Mesenchymal stem cell (in vitro differentiated cells and primary cell): ENCODE results near the gene PER2.

ENCODE experiments used
- DNase-seq: peaks from one replicate; pipeline ENCODE4 v3.0.0-alpha.2; 2013
- H2AFZ ChIP-seq: one replicate; pipeline ENCODE4 v1.6.1; 2013; ENCODE audit warnings: low read depth, mild to moderate bottlenecking, control low read depth, inconsistent platforms, low read length, moderate library complexity
- H2AK5ac ChIP-seq: 2 replicates; pipeline ENCODE4 v1.6.1; 2013; ENCODE audit warnings: low read length, moderate library complexity, mild to moderate bottlenecking, inconsistent platforms; ENCODE audit not compliant: severe bottlenecking
- H2BK120ac ChIP-seq: one replicate; pipeline ENCODE4 v1.6.1; 2013; ENCODE audit warnings: low read depth, mild to moderate bottlenecking, inconsistent platforms, low read length, moderate library complexity
- H2BK12ac ChIP-seq, 2 experiments: one replicate each; pipeline ENCODE4 v1.6.1; 2013; ENCODE audit warnings: inconsistent platforms in 2 of 2, low read length in 2 of 2, mild to moderate bottlenecking in 2 of 2, moderate library complexity in 2 of 2, control low read depth in 1 of 2
- H2BK15ac ChIP-seq: one replicate; pipeline ENCODE4 v1.6.1; 2013; ENCODE audit warnings: mild to moderate bottlenecking, low read depth, inconsistent platforms; ENCODE audit not compliant: poor library complexity, severe bottlenecking
- H2BK5ac ChIP-seq: 2 replicates; pipeline ENCODE4 v1.6.1; 2013; ENCODE audit warnings: low read depth, mild to moderate bottlenecking, low read length, control low read depth, inconsistent platforms; ENCODE audit not compliant: poor library complexity, severe bottlenecking
- H3K14ac ChIP-seq, 2 experiments: one replicate each; pipeline ENCODE4 v1.6.1; 2013; ENCODE audit warnings: inconsistent platforms in 2 of 2, low read length in 2 of 2, control low read depth in 1 of 2, mild to moderate bottlenecking in 1 of 2, moderate library complexity in 1 of 2
- H3K18ac ChIP-seq, 2 experiments: one replicate each; pipeline ENCODE4 v1.6.1; 2013; ENCODE audit warnings: inconsistent platforms in 2 of 2, low read length in 2 of 2, control low read depth in 1 of 2, low read depth in 1 of 2, mild to moderate bottlenecking in 1 of 2
- H3K23ac ChIP-seq, 2 experiments: one replicate each; pipeline ENCODE4 v1.6.1; 2013; ENCODE audit warnings: inconsistent platforms in 2 of 2, low read length in 2 of 2, mild to moderate bottlenecking in 2 of 2, moderate library complexity in 2 of 2, control low read depth in 1 of 2
- H3K27ac ChIP-seq: 2 replicates; pipeline ENCODE4 v1.5.1; 2013; ENCODE audit warnings: mild to moderate bottlenecking, moderate library complexity, low read length, control low read depth, inconsistent platforms; ENCODE audit not compliant: poor library complexity, severe bottlenecking
- H3K27me3 ChIP-seq, 2 experiments: 2 replicates each; pipeline versions ENCODE4 v1.6.1 to v1.7.0; 2013; ENCODE audit warnings: low read length in 2 of 2, mild to moderate bottlenecking in 2 of 2, moderate library complexity in 2 of 2, control low read depth in 1 of 2, inconsistent platforms in 1 of 2; ENCODE audit not compliant: control insufficient read depth in 1 of 2, insufficient read depth in 1 of 2
- H3K36me3 ChIP-seq, 2 experiments: 2 replicates each; pipeline versions ENCODE4 v1.6.1 to v1.7.0; 2013; ENCODE audit warnings: low read length in 2 of 2, control low read depth in 1 of 2, inconsistent platforms in 1 of 2, low read depth in 1 of 2, mild to moderate bottlenecking in 1 of 2; ENCODE audit not compliant: insufficient read depth in 2 of 2, control insufficient read depth in 1 of 2
- H3K4ac ChIP-seq, 2 experiments: one replicate each; pipeline ENCODE4 v1.6.1; 2013; ENCODE audit warnings: inconsistent platforms in 2 of 2, low read length in 2 of 2, mild to moderate bottlenecking in 2 of 2, moderate library complexity in 2 of 2, control low read depth in 1 of 2, low read depth in 1 of 2
- H3K4me1 ChIP-seq: 2 replicates; pipeline ENCODE4 v1.6.1; 2013; ENCODE audit warnings: low read depth, low read length, control low read depth; ENCODE audit not compliant: control insufficient read depth, insufficient read depth
- H3K4me2 ChIP-seq: 2 replicates; pipeline ENCODE4 v1.6.1; 2013; ENCODE audit warnings: low read length, mild to moderate bottlenecking, inconsistent platforms; ENCODE audit not compliant: poor library complexity, severe bottlenecking
- H3K4me3 ChIP-seq, 2 experiments: 2 replicates each; pipeline versions ENCODE4 v1.5.1 to v1.7.0; 2013; ENCODE audit warnings: low read length in 2 of 2, mild to moderate bottlenecking in 2 of 2, control low read depth in 1 of 2, low read depth in 1 of 2; ENCODE audit not compliant: insufficient read depth in 1 of 2
- H3K79me1 ChIP-seq: replicated peaks from 2 replicates; pipeline ENCODE4 v1.6.1; 2013; ENCODE audit warnings: mild to moderate bottlenecking, control low read depth, low read length, inconsistent platforms; ENCODE audit not compliant: poor library complexity, severe bottlenecking
- H3K9ac ChIP-seq: 2 replicates; pipeline ENCODE4 v1.7.0; 2013; ENCODE audit warnings: mild to moderate bottlenecking, low read length, moderate library complexity
- H3K9me3 ChIP-seq: 2 replicates; pipeline ENCODE4 v1.7.0; 2013; ENCODE audit warnings: mild to moderate bottlenecking, low read length; ENCODE audit not compliant: control insufficient read depth
- H4K8ac ChIP-seq: one replicate; pipeline ENCODE4 v1.6.1; 2013; ENCODE audit warnings: inconsistent platforms, mild to moderate bottlenecking, low read length, moderate library complexity
- H4K91ac ChIP-seq: one replicate; pipeline ENCODE4 v1.6.1; 2013; ENCODE audit warnings: mild to moderate bottlenecking, low read length, inconsistent platforms
- WGBS: methylation state at CpG from one replicate; pipeline ENCODE4 v1.1.7; 2013; ENCODE audit warnings: mixed read lengths; 5-methylcytosine and 5-hydroxymethylcytosine counted together

PER2 gene

DNA sequence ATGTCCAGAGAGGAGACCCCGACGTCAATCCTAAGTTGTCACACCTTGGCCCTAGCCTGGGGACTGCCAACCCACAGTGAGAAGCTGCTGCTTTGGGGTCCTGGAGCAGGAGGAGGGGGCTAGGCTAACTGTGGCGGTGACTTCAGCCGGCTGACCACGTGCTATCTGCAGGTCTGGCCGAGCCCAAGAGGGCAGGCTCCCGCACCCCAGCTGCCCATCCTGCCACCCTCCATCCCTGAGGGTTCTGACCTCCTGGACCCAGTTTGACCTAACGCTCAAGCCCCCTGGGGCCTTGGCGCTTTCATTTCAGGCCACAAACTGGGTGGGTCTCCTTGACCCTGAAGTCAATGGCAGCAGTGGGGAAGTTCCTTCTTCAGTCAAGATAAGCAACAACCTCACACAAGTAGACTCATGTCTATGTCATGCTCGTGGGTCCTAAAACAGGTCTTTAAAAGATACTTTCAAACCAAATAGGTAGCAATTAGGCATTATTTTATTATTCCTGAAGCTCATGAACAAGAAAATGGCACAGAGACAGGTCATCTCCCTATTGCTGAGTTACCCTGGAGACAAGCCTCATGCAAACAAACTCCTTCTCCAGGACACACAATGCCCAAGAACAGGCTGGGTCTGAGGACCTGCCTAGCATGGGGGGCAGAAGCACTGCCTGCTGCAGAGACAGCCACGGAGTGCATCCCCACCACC is 50.8 kb downstream of the PER2 start:
- Histone ChIP-seq H2BK120ac (no peak overlapping the region), H3K9me3 (no peaks in the 10 kb centered on the region), H3K23ac (peak overlapping the region in 1 of 2 experiments; percentile 16), H3K27ac (no peak overlapping the region), H3K36me3 (no peaks in the 10 kb centered on the region), H2BK15ac (no peak overlapping the region), H3K4me1 (peaks cover 26% of the 10 kb centered on the region), H3K4ac (no peak overlapping the region), H3K9ac (no peak overlapping the region), H3K79me1 (no peaks in the 10 kb centered on the region), H3K27me3 (peaks cover 44 to 53% of the 10 kb centered on the region in 2 experiments), H3K4me3 (no peak overlapping the region), H2AFZ (no peak overlapping the region), H2BK5ac (no peak overlapping the region), H3K4me2 (no peak overlapping the region), H3K18ac (no peak overlapping the region), H3K14ac (no peak overlapping the region), H2AK5ac (no peak overlapping the region), H4K8ac (no peak overlapping the region), H4K91ac (no peak overlapping the region), H2BK12ac (no peak overlapping the region)
- 95% methylated on average over 10 of the region's 11 CpGs for WGBS
- DNase-seq: no peak

GRCh38 chr2:238236571-238236970 is 51.8 kb downstream of the PER2 start:
- no peak overlapping the region for H3K4me3 ChIP-seq
- H3K27ac ChIP-seq: no peak overlapping the region
- H3K4me1 ChIP-seq: peaks cover 29% of the 10 kb centered on the region
- peaks cover 42 to 58% of the 10 kb centered on the region in 2 experiments for H3K27me3 ChIP-seq
- no peak overlapping the region for H3K9ac ChIP-seq
- H2BK120ac ChIP-seq: no peak overlapping the region
- H3K9me3 ChIP-seq: no peaks in the 10 kb centered on the region
- DNase-seq: no peak
- H3K14ac ChIP-seq: no peak overlapping the region
- H3K18ac ChIP-seq: no peak overlapping the region
- no peak overlapping the region for H2BK15ac ChIP-seq
- no peak overlapping the region for H2BK12ac ChIP-seq
- WGBS: 96% methylated on average over 3 of the region's 4 CpGs
- no peaks in the 10 kb centered on the region for H3K36me3 ChIP-seq
- no peak overlapping the region for H2AK5ac ChIP-seq
- H4K8ac ChIP-seq: no peak overlapping the region
- no peak overlapping the region for H3K23ac ChIP-seq
- H3K4me2 ChIP-seq: no peak overlapping the region
- H3K79me1 ChIP-seq: no peaks in the 10 kb centered on the region
- no peak overlapping the region for H4K91ac ChIP-seq
- H2AFZ ChIP-seq: no peak overlapping the region
- no peak overlapping the region for H2BK5ac ChIP-seq
- H3K4ac ChIP-seq: no peak overlapping the region

DNA sequence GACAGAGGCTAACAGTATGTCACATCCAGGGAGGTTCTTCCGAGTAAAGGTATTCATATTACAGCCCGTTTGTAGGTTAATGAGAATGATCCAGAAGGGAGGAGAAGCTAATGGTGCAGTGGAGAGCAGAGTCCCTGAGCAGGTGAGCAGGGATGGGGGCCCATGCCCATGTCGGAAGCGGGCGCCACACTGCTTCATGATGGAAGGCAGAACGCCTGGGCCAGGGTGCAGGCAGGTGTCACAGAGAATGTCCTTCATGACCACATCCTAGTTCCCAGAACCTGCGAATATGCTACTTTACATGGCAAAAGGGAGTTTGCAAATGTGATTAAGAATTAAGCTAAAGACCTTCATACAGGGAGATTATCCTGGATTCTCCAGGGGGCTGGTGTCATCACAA is 52.6 kb downstream of the PER2 start:
- no peak overlapping the region for H3K4me2 ChIP-seq
- H3K9me3 ChIP-seq: no peaks in the 10 kb centered on the region
- no peak overlapping the region for H2BK120ac ChIP-seq
- H3K79me1 ChIP-seq: no peaks in the 10 kb centered on the region
- H3K18ac ChIP-seq: no peak overlapping the region
- peaks cover 35 to 54% of the 10 kb centered on the region in 2 experiments for H3K27me3 ChIP-seq
- H2AFZ ChIP-seq: no peak overlapping the region
- H3K4ac ChIP-seq: no peak overlapping the region
- H2BK5ac ChIP-seq: no peak overlapping the region
- no peak for DNase-seq
- H2AK5ac ChIP-seq: no peak overlapping the region
- H3K9ac ChIP-seq: no peak overlapping the region
- H2BK12ac ChIP-seq: no peak overlapping the region
- H4K91ac ChIP-seq: no peak overlapping the region
- peaks cover 32% of the 10 kb centered on the region for H3K4me1 ChIP-seq
- no peak overlapping the region for H3K23ac ChIP-seq
- H3K27ac ChIP-seq: no peak overlapping the region
- no peak overlapping the region for H3K4me3 ChIP-seq
- 98% methylated on average over 7 of the region's 7 CpGs for WGBS
- no peak overlapping the region for H4K8ac ChIP-seq
- no peak overlapping the region for H3K14ac ChIP-seq
- no peaks in the 10 kb centered on the region for H3K36me3 ChIP-seq
- H2BK15ac ChIP-seq: no peak overlapping the region

DNA sequence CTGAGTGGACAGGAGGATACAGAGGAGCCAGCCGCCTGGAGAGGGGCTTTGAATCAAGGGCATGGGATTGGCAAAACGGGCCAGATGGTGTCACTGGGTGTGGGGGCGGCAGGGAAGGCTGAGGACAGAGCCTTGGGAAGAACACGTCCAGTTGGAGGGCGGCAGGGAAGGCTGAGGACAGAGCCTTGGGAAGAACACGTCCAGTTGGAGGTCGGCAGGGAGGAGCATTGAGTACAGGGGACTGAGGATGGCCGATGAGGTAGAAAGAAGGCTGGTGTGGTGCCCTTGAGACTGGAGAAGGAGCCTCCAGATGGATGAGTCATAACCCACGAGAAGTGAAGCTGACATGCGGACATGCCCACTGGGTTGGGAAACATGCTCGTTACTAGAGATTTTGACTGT is 53.1 kb downstream of the PER2 start:
- H3K4ac ChIP-seq: no peak overlapping the region
- no peak overlapping the region for H3K4me3 ChIP-seq
- no peak overlapping the region for H2BK15ac ChIP-seq
- H3K4me1 ChIP-seq: peaks cover 28% of the 10 kb centered on the region
- no peak overlapping the region for H3K27ac ChIP-seq
- H2BK12ac ChIP-seq: no peak overlapping the region
- H4K8ac ChIP-seq: no peak overlapping the region
- WGBS: 76% methylated on average over 11 of the region's 11 CpGs
- no peaks in the 10 kb centered on the region for H3K79me1 ChIP-seq
- no peak overlapping the region for H2AFZ ChIP-seq
- H3K36me3 ChIP-seq: no peaks in the 10 kb centered on the region
- H3K27me3 ChIP-seq: peaks cover 34 to 58% of the 10 kb centered on the region in 2 experiments
- H3K9ac ChIP-seq: no peak overlapping the region
- H2BK5ac ChIP-seq: no peak overlapping the region
- no peak overlapping the region for H2AK5ac ChIP-seq
- H3K9me3 ChIP-seq: no peaks in the 10 kb centered on the region
- H3K23ac ChIP-seq: no peak overlapping the region
- no peak overlapping the region for H4K91ac ChIP-seq
- H3K18ac ChIP-seq: no peak overlapping the region
- peak; percentile 57 for DNase-seq
- H2BK120ac ChIP-seq: no peak overlapping the region
- no peak overlapping the region for H3K14ac ChIP-seq
- no peak overlapping the region for H3K4me2 ChIP-seq
